Measurements from ENCODE around the gene RNF43.

DNA sequence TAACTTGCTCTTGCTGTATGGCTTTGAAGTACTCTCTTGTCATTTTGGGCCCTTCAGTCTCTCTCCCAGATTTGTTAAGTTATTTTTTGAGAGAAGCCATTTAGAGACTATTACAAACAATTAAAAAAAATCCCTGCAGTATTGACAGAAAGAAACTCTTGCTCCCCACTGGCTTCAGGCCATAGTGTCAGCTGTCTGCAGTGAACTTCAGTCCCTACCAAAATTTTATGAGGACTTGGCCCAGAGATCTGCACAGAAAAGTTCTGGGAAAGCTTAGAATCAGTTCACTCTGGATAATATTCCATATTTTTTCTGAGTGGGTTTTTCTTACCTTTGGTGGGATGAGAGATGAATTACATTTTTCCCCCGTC lies 34.5 kb downstream of the RNF43 start:
- TF ChIP-seq POLR2A (IDR thresholded peaks at IDR 0.05): no peak
- TF ChIP-seq, protein P1, sequence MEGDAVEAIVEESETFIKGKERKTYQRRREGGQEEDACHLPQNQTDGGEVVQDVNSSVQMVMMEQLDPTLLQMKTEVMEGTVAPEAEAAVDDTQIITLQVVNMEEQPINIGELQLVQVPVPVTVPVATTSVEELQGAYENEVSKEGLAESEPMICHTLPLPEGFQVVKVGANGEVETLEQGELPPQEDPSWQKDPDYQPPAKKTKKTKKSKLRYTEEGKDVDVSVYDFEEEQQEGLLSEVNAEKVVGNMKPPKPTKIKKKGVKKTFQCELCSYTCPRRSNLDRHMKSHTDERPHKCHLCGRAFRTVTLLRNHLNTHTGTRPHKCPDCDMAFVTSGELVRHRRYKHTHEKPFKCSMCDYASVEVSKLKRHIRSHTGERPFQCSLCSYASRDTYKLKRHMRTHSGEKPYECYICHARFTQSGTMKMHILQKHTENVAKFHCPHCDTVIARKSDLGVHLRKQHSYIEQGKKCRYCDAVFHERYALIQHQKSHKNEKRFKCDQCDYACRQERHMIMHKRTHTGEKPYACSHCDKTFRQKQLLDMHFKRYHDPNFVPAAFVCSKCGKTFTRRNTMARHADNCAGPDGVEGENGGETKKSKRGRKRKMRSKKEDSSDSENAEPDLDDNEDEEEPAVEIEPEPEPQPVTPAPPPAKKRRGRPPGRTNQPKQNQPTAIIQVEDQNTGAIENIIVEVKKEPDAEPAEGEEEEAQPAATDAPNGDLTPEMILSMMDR (IDR thresholded peaks at IDR 0.05): no peak

Measured in body of pancreas (tissue), 4 donors.